Loucy (cell line): ENCODE data around the gene MICU2.
A peak's percentile ranks its signal among the peaks of the same experiment; 100 is the strongest.

Experiments
- H2AFZ ChIP-seq: fragments of 200-600 bp; sonication (generic); 2 replicates; pipeline ENCODE4 v1.6.0; 2016; ENCODE audit warnings: antibody characterized with exemption, mild to moderate bottlenecking, low read length, moderate library complexity
- H3F3A ChIP-seq: fragments of 200-600 bp; 2 replicates; pipeline ENCODE4 v1.6.0; 2016; ENCODE audit warnings: antibody characterized with exemption, low read depth, mild to moderate bottlenecking
- H3K27me3 ChIP-seq: fragments of 200-600 bp; sonication (generic); 2 replicates; pipeline ENCODE4 v1.6.1; 2014; ENCODE audit warnings: low read length, mild to moderate bottlenecking; ENCODE audit not compliant: insufficient read depth, poor library complexity, severe bottlenecking
- H3K36me3 ChIP-seq: fragments of 200-600 bp; sonication (generic); 2 replicates; pipeline ENCODE4 v1.6.1; 2016; ENCODE audit warnings: low read length; ENCODE audit not compliant: insufficient read depth
- H3K4me1 ChIP-seq: fragments of 200-600 bp; sonication (generic); 2 replicates; pipeline ENCODE4 v1.5.1; 2014; ENCODE audit warnings: low read length, mild to moderate bottlenecking; ENCODE audit not compliant: insufficient read depth, poor library complexity, severe bottlenecking
- H3K4me2 ChIP-seq: fragments of 200-600 bp; sonication (generic); 2 replicates; pipeline ENCODE4 v1.6.0; 2014; ENCODE audit warnings: antibody characterized with exemption, low read length, low read depth, mild to moderate bottlenecking; ENCODE audit not compliant: poor library complexity, severe bottlenecking
- H3K4me3 ChIP-seq: fragments of 200-600 bp; sonication (generic); 2 replicates; pipeline ENCODE4 v1.5.1; 2014; ENCODE audit warnings: low read length, mild to moderate bottlenecking, mixed read lengths; ENCODE audit not compliant: poor library complexity, severe bottlenecking
- H3K79me2 ChIP-seq: fragments of 200-600 bp; sonication (generic); 2 replicates; pipeline ENCODE4 v1.6.1; 2014; ENCODE audit warnings: low read length; ENCODE audit not compliant: insufficient read depth
- H3K9ac ChIP-seq: fragments of 200-600 bp; sonication (generic); 2 replicates; pipeline ENCODE4 v1.6.0; 2014; ENCODE audit warnings: mild to moderate bottlenecking, low read depth, low read length, moderate library complexity; ENCODE audit not compliant: poor library complexity, severe bottlenecking
- H3K9me2 ChIP-seq: fragments of 200-600 bp; sonication (generic); replicated peaks from 2 replicates; pipeline ENCODE4 v1.6.1; 2016; ENCODE audit warnings: low read depth, low read length, mixed read lengths
- H3K9me3 ChIP-seq: fragments of 200-600 bp; sonication (generic); 2 replicates; pipeline ENCODE4 v1.6.1; 2014; ENCODE audit warnings: mild to moderate bottlenecking, antibody characterized with exemption, low read length, low read depth; ENCODE audit not compliant: insufficient read depth
- H4K20me1 ChIP-seq: fragments of 200-600 bp; sonication (generic); 2 replicates; pipeline ENCODE4 v1.6.0; 2014; ENCODE audit warnings: antibody characterized with exemption, low read length, mild to moderate bottlenecking; ENCODE audit not compliant: insufficient read depth, poor library complexity, severe bottlenecking
- CTCF ChIP-seq: fragments of 200-600 bp; sonication (generic); conservative IDR thresholded peaks from 2 replicates; pipeline ENCODE4 v1.5.1; 2014; ENCODE audit warnings: mild to moderate bottlenecking, antibody characterized with exemption, low read length
- EZH2phosphoT487 ChIP-seq: fragments of 200-600 bp; IDR thresholded peaks from 2 replicates; pipeline ENCODE4 v1.6.1; 2018; ENCODE audit warnings: antibody characterized with exemption, mild to moderate bottlenecking, moderate library complexity, borderline replicate concordance

Gene MICU2

GRCh38 chr13:21483748-21484147, 120.2 kb downstream of the MICU2 start:
- no peak overlapping the region for H3K9ac ChIP-seq
- peaks cover 9% of the 10 kb centered on the region; the same call in 1 of the 2 replicates for H3K9me3 ChIP-seq
- no peaks in the 10 kb centered on the region for H3K27me3 ChIP-seq
- no peaks in the 10 kb centered on the region for H3F3A ChIP-seq
- H3K9me2 ChIP-seq: no peaks in the 10 kb centered on the region
- no peaks in the 10 kb centered on the region for H3K79me2 ChIP-seq
- no peaks in the 10 kb centered on the region for H3K36me3 ChIP-seq
- no peak overlapping the region for H3K4me2 ChIP-seq
- no peak overlapping the region for H3K4me3 ChIP-seq
- no peaks in the 10 kb centered on the region for H4K20me1 ChIP-seq
- no peak for TF ChIP-seq EZH2phosphoT487
- TF ChIP-seq CTCF: no peak
- H2AFZ ChIP-seq: no peak overlapping the region
- no peaks in the 10 kb centered on the region for H3K4me1 ChIP-seq

GRCh38 chr13:21481359-21481758, 122.6 kb downstream of the MICU2 start:
- H2AFZ ChIP-seq: no peak overlapping the region
- H4K20me1 ChIP-seq: no peaks in the 10 kb centered on the region
- no peak overlapping the region for H3K4me3 ChIP-seq
- H3K36me3 ChIP-seq: no peaks in the 10 kb centered on the region
- H3K79me2 ChIP-seq: no peaks in the 10 kb centered on the region
- no peaks in the 10 kb centered on the region; the same call in 1 of the 2 replicates for H3K9me3 ChIP-seq
- H3K4me1 ChIP-seq: peaks cover 7% of the 10 kb centered on the region
- TF ChIP-seq EZH2phosphoT487 (no peak), CTCF (no peak)
- H3K9ac ChIP-seq: no peak overlapping the region
- H3K9me2 ChIP-seq: no peaks in the 10 kb centered on the region
- H3F3A ChIP-seq: no peaks in the 10 kb centered on the region
- no peak overlapping the region for H3K4me2 ChIP-seq
- H3K27me3 ChIP-seq: no peaks in the 10 kb centered on the region

GRCh38 chr13:21478881-21479808, 124.8 kb downstream of the MICU2 start:
- Histone ChIP-seq H3K4me1 (peaks cover 7% of the 10 kb centered on the region), H3K27me3 (no peaks in the 10 kb centered on the region), H3K4me2 (peak overlapping the region; percentile 50), H3K9me2 (no peaks in the 10 kb centered on the region), H2AFZ (peak overlapping the region; percentile 47), H3K9ac (peak overlapping the region; percentile 17), H3K79me2 (no peaks in the 10 kb centered on the region), H3F3A (no peaks in the 10 kb centered on the region), H3K9me3 (no peaks in the 10 kb centered on the region), H3K36me3 (no peaks in the 10 kb centered on the region), H3K4me3 (no peak overlapping the region), H4K20me1 (no peaks in the 10 kb centered on the region)
- TF ChIP-seq EZH2phosphoT487 (no peak), CTCF (peak; percentile 63)
